ENCODE measurements around the gene BCAS4. TPM values are rescaled to one million over a fixed set of nuclear protein-coding genes. Genes with fewer than 3 reads are reported as not detected.

Gene BCAS4
- total RNA-seq, 1 experiment from 2014 or later, result 34.8 TPM

DNA sequence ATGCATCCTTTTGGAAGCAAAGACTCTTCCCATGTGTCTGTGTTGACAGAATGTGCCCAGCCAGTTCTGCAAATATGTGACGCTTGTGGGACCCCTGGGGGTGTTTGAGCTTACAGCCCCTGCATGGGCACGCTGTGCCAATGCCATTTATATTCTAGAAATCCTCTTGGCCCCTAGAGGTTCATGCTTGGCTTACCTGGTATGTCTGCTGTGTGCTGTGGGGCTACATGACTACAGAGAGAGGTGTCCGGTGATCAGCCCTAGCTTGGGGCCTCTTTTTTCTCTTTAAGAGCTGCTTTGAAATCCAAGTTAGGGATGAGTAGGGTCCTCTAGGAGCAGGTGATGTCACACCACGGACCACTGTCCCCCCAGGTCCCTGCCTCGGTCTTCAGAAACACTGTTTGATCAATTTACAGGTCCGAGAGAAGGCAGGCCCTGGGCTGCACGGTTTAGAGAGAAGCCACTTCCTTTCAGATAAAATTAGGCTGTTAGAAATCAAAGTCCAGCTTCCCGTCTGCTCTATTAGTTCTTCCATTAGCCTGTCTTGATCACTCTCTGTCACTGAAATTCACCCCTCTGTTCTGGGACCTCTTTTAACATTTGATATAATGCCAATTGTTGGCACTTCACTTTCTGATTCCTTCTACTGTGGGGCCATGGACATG, 26.5 kb downstream of the BCAS4 start:
- CTCF ChIA-PET, result no interaction called here
- no peak overlapping the region for H3K27ac ChIP-seq (ENCODE audit: low read length)

DNA sequence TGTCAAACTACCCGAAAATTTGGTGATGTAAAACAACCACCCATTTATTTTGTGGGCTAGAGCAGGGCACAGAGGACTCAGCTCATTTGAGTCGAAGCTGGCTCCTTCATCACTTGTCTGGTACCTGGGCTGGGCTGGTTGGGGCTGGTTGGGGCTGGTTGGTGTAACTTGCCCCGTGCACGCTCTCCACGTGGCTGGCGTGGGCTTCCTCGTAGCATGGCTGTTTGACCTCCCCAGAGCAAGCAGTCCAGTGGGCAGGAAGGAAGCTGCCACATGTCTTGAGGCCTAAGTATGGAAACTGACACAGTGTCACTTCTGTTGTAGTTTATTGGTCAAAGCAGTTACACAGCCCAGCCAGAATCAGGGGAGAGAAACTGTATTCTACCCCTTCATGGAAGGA, 27.1 kb downstream of the BCAS4 start:
- in situ Hi-C loops (cut with HindIII; ENCODE audit: low pct_unique_long_range_greater_than_20kb, low sequenced_read_pairs), result no loop called here
- POLR2A ChIA-PET, result no interaction called here

More for the DNA sequence above, 26.5 kb downstream of the BCAS4 start:
- no peaks in the 10 kb centered on the region for H3K27me3 ChIP-seq (ENCODE audit: control insufficient read depth, insufficient read depth, low read length)
- POLR2A ChIA-PET, result interaction anchor here (0.6 kb wide), 1 partner anchor 125 kb away, joined by 3 read pairs; no protein-coding TSS in a partner anchor
- no peaks in the 10 kb centered on the region for H3K36me3 ChIP-seq (ENCODE audit: control insufficient read depth, insufficient read depth, low read length)
- H3K4me3 ChIP-seq (ENCODE audit: low read depth in 2 of 2, low read length in 2 of 2), result no peak overlapping the region
- intact Hi-C loops (cut with micrococcal nuclease; ENCODE audit: unreplicated experiment) (no loop called here), in situ Hi-C loops (cut with HindIII; ENCODE audit: low pct_unique_long_range_greater_than_20kb, low sequenced_read_pairs) (no loop called here)
- BruUV-seq (replicated peaks), result no TSS peak
- TF ChIP-seq, protein P1, sequence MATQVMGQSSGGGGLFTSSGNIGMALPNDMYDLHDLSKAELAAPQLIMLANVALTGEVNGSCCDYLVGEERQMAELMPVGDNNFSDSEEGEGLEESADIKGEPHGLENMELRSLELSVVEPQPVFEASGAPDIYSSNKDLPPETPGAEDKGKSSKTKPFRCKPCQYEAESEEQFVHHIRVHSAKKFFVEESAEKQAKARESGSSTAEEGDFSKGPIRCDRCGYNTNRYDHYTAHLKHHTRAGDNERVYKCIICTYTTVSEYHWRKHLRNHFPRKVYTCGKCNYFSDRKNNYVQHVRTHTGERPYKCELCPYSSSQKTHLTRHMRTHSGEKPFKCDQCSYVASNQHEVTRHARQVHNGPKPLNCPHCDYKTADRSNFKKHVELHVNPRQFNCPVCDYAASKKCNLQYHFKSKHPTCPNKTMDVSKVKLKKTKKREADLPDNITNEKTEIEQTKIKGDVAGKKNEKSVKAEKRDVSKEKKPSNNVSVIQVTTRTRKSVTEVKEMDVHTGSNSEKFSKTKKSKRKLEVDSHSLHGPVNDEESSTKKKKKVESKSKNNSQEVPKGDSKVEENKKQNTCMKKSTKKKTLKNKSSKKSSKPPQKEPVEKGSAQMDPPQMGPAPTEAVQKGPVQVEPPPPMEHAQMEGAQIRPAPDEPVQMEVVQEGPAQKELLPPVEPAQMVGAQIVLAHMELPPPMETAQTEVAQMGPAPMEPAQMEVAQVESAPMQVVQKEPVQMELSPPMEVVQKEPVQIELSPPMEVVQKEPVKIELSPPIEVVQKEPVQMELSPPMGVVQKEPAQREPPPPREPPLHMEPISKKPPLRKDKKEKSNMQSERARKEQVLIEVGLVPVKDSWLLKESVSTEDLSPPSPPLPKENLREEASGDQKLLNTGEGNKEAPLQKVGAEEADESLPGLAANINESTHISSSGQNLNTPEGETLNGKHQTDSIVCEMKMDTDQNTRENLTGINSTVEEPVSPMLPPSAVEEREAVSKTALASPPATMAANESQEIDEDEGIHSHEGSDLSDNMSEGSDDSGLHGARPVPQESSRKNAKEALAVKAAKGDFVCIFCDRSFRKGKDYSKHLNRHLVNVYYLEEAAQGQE (IDR thresholded peaks at IDR 0.05; ENCODE audit: insufficient read depth in 1 of 2, low read depth in 2 of 2, low read length in 1 of 2), result no peak
- TF ChIP-seq, protein P2, sequence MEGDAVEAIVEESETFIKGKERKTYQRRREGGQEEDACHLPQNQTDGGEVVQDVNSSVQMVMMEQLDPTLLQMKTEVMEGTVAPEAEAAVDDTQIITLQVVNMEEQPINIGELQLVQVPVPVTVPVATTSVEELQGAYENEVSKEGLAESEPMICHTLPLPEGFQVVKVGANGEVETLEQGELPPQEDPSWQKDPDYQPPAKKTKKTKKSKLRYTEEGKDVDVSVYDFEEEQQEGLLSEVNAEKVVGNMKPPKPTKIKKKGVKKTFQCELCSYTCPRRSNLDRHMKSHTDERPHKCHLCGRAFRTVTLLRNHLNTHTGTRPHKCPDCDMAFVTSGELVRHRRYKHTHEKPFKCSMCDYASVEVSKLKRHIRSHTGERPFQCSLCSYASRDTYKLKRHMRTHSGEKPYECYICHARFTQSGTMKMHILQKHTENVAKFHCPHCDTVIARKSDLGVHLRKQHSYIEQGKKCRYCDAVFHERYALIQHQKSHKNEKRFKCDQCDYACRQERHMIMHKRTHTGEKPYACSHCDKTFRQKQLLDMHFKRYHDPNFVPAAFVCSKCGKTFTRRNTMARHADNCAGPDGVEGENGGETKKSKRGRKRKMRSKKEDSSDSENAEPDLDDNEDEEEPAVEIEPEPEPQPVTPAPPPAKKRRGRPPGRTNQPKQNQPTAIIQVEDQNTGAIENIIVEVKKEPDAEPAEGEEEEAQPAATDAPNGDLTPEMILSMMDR (IDR thresholded peaks at IDR 0.05), result no peak
- no peak for TF ChIP-seq POLR2AphosphoS5 (IDR thresholded peaks at IDR 0.05; ENCODE audit: low read depth, low read length)
- no peak for TF ChIP-seq TCF7L2 (IDR thresholded peaks at IDR 0.05; ENCODE audit: low read depth, low read length)
- no peak for TF ChIP-seq SIN3A (IDR thresholded peaks at IDR 0.05; ENCODE audit: borderline replicate concordance, insufficient read depth, low read depth, low read length)
- H3K9me3 ChIP-seq (ENCODE audit: control insufficient read depth, insufficient read depth, low read depth, low read length), result no peaks in the 10 kb centered on the region
- DNase-seq (ENCODE audit: low read depth, low spot score), result no peak
- no peaks in the 10 kb centered on the region for H3K4me1 ChIP-seq (ENCODE audit: control insufficient read depth, insufficient read depth, low read length)
- ATAC-seq, result no peak

More for the DNA sequence above, 27.1 kb downstream of the BCAS4 start:
- CTCF ChIA-PET, result no interaction called here
- Histone ChIP-seq H3K27ac (ENCODE audit: low read length) (no peak overlapping the region), H3K4me1 (ENCODE audit: control insufficient read depth, insufficient read depth, low read length) (no peaks in the 10 kb centered on the region), H3K36me3 (ENCODE audit: control insufficient read depth, insufficient read depth, low read length) (no peaks in the 10 kb centered on the region), H3K9me3 (ENCODE audit: control insufficient read depth, insufficient read depth, low read depth, low read length) (no peaks in the 10 kb centered on the region), H3K4me3 (ENCODE audit: low read depth in 2 of 2, low read length in 2 of 2) (no peak overlapping the region), H3K27me3 (ENCODE audit: control insufficient read depth, insufficient read depth, low read length) (no peaks in the 10 kb centered on the region)
- no peak for TF ChIP-seq POLR2AphosphoS5 (IDR thresholded peaks at IDR 0.05; ENCODE audit: low read depth, low read length)
- TF ChIP-seq, protein P2 (IDR thresholded peaks at IDR 0.05), result no peak
- TF ChIP-seq, protein P1 (IDR thresholded peaks at IDR 0.05; ENCODE audit: insufficient read depth in 1 of 2, low read depth in 2 of 2, low read length in 1 of 2), result no peak
- TF ChIP-seq TCF7L2 (IDR thresholded peaks at IDR 0.05; ENCODE audit: low read depth, low read length), result no peak
- no peak for TF ChIP-seq SIN3A (IDR thresholded peaks at IDR 0.05; ENCODE audit: borderline replicate concordance, insufficient read depth, low read depth, low read length)
- ATAC-seq (no peak), DNase-seq (ENCODE audit: low read depth, low spot score) (no peak)
- no TSS peak for BruUV-seq (replicated peaks)
- intact Hi-C loops (cut with micrococcal nuclease; ENCODE audit: unreplicated experiment), result no loop called here

Measured in Panc1 (cell line).